Dendritic cell treated with granulocyte-macrophage colony-stimulating factor and Interleukin-4, amounts not matched to agents 40 ng/mL and 50 ng/mL, for 4 days (primary cell): ENCODE results near the gene PAH.

Experiments used
- H3K27ac Mint-ChIP-seq: one replicate; pipeline ENCODE4 v1.8.0; 2022; ENCODE audit warnings: mild to moderate bottlenecking, mixed read lengths
- H3K27me3 Mint-ChIP-seq: one replicate; pipeline ENCODE4 v1.8.0; 2022; ENCODE audit warnings: mild to moderate bottlenecking, mixed read lengths
- H3K36me3 Mint-ChIP-seq: one replicate; pipeline ENCODE4 v1.8.0; 2022; ENCODE audit warnings: low read depth, mixed read lengths
- H3K4me1 Mint-ChIP-seq: one replicate; pipeline ENCODE4 v1.8.0; 2022; ENCODE audit warnings: low read depth, mixed read lengths
- H3K4me3 Mint-ChIP-seq: one replicate; pipeline ENCODE4 v1.8.0; 2022; ENCODE audit warnings: mild to moderate bottlenecking, moderate library complexity, mixed read lengths
- H3K9me3 Mint-ChIP-seq: one replicate; pipeline ENCODE4 v1.8.0; 2022; ENCODE audit warnings: mixed read lengths
- intact Hi-C: fragments of 100-400 bp; cut with micrococcal nuclease; formaldehyde crosslinking; loops from one replicate; pipeline ENCODE4 v1.15.0; 2022

PAH gene

DNA sequence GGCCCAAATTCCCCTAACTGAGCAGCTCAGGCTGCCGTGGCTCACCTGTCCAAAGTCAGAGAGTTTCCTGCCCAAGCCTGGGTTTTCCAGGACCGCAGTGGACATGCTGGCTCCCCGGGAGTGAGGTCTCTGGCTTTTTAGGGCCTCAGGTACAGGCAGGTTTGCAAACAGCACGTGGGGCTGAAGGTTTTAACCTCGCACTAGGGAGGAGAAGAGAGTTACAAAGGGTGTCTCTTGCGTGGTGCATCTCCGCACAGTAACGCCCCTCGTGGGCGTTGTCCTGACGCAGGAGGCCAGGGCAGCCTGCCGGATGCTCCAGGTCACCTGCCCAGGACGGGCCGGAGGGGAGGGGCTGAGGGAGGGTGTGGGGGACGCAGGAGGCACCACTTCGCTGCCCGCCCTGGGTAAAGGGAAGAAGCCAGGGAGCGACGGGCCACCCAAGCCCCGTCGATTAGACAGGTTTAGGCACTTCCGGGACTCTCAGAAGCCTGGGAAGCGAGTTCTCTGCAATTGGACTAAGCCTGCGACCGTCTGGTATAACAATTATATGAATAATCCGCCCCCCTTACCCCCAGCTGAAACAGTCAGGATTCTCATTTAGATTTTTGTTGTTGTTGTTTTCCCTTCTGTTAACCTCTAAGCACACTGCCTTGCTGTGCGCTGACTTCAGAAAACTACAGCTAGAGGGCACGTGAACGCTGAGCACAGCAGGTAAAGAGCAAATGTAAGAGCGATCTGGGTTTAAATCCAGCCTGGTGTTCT is at the start of gene PAH:
TSS of gene PAH (minus strand) at position 219 of the 762 bp plus-strand sequence. CDS start at position 105, 114 bp downstream.
- intact Hi-C loops, result no loop called here
- Mint-ChIP-seq H3K9me3 (no peaks in the 10 kb centered on the region), H3K4me3 (no peak within 1 kb of the TSS), H3K27ac (no peak within 1 kb of the TSS), H3K36me3 (no peaks in the 10 kb centered on the region), H3K4me1 (no peaks in the 10 kb centered on the region), H3K27me3 (peaks cover 17% of the 10 kb centered on the region)

DNA sequence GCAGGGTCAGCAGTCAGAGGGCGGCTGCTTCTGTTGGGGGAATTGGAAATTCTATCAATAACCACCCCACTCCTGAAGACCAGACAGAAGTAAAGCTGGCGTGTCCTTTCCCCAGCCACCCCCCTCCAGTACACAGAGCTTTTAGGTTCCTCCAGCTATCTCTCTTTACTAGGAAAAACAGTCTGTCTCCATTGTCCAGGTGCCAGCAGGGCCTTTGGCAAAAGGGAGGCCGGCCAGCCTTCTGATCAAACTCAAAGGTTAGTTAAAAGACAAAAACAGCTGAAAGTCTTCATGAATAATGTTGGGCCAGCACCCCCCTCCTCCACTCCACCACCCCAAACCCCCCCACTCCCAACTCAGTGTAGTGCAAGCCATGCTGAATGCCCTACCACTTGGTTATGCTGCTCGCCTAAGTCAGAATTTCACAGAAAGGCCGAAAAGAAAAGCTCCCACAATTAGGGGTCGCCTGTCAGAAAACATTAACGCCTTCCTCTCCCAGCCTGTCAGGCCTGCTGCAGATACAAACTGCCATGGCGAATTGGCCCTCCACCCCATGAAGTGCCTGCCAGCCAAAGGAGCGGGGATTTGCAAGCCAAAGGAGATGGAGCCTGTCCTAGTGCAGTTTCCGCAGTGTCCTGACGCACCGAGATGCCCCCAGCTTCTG is 49.3 kb upstream of the PAH start:
- H3K9me3 Mint-ChIP-seq, result no peaks in the 10 kb centered on the region
- H3K4me3 Mint-ChIP-seq, result no peak overlapping the region
- H3K27ac Mint-ChIP-seq, result no peak overlapping the region
- intact Hi-C loops, result no loop called here
- H3K36me3 Mint-ChIP-seq, result no peaks in the 10 kb centered on the region
- peaks cover 62% of the 10 kb centered on the region for H3K27me3 Mint-ChIP-seq
- no peaks in the 10 kb centered on the region for H3K4me1 Mint-ChIP-seq

DNA sequence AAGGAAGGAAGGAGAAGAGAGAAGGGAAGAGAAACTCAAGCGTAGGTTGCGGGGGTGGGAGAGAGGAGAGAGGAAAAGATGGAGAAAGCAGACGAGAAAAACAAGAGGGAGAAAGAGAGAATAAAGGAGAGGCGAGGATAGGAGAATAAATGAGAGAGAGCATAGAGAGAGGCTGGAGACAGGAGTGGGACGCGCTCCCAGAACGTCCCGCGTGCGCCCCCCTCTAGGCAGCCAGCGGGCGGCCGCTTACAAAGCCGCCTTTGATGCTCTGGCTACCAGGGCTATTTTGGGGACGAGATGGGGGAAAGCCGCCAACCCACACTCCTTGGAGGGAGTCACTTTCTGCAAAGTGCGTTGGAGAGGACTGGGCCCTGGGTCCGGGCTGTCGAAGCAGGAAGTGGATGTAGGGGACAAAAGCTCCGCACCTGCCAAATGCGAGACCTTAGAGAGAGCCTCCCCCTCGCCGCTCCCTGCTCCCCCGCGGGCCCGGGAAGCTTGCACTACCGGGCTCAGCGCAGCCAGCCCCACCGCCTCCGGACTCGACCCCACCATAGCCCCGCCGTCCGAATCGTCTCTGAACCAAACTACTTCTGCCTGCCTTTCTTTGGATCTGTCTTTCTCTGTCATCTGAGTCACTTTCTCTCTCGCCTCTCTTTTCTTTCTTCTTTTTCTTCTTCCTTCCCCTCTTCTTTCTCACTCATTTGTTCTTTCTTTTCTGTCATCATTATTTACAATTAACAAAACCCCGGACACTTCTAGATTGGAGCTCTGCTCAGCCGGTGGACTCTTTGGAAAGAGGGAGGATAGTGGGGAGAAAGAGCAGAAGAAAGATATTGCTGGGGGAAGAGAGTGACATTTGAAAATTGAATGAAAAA is 48.5 kb upstream of the PAH start:
- Mint-ChIP-seq H3K4me3 (no peak overlapping the region), H3K9me3 (no peaks in the 10 kb centered on the region), H3K36me3 (no peaks in the 10 kb centered on the region), H3K27ac (no peak overlapping the region), H3K4me1 (no peaks in the 10 kb centered on the region), H3K27me3 (peaks cover 68% of the 10 kb centered on the region)
- intact Hi-C loops, result no loop called here

DNA sequence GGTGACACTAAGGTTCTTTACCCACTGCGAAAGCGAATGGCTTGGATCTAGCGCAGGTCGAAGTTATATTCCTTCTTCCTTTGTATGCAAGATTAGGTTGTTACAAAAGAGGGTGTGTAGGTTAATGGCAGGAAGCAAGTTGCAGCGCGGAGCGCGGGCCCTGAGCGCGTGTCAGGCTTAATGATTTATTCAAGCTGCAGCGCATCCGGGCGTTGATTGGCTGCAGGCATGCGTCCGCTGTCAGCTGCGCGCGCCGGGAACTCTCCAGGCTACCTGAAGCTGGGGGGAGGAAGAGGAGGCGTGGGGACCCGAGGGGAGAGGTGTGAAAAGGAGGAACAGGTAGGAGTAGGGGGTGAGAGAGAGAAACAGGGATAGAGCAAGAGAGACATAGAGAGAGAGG is 47.8 kb upstream of the PAH start:
- no peak overlapping the region for H3K4me3 Mint-ChIP-seq
- H3K27ac Mint-ChIP-seq, result no peak overlapping the region
- peaks cover 70% of the 10 kb centered on the region for H3K27me3 Mint-ChIP-seq
- H3K4me1 Mint-ChIP-seq, result no peaks in the 10 kb centered on the region
- H3K9me3 Mint-ChIP-seq, result no peaks in the 10 kb centered on the region
- no peaks in the 10 kb centered on the region for H3K36me3 Mint-ChIP-seq
- intact Hi-C loops, result no loop called here

DNA sequence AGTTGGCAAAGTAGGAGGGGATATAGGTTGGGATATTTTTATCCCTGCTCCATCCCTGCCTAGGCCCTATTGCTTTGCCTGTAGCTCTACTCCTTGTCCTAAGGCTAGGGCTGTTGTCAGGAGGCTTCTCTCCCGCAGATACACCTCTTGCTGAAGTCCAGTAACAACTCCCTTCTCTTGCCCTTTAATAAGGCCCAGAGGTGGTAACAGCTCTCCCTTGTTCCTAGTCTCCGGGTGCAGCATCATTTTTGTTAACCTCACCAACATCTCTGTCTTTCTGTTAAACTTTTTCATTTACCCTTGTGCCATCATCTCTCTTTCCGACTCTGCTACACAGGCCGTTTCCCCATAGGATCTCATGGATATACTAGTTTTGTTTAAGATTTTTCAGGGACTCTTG is 46.8 kb upstream of the PAH start:
- intact Hi-C loops, result no loop called here

DNA sequence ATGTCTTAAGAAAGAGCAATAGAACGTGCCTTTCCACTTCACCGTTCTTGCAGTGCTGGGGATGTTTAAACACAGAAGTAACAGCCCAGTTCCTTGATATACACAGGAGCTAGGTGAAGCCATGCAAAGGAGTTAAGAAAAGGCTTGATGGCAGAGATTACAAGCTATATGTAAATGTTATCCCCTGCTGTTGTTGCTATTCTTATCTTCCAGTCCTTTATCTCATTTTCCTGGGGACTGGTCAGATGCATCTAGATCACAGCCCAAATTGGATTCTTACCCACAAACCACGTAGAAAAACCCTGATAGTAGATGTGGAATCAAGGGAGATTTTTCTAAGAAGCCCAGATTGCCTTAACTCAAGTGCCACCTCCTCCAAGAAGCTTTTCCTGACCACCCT is 45.9 kb upstream of the PAH start:
- Mint-ChIP-seq H3K36me3 (no peaks in the 10 kb centered on the region), H3K27me3 (peaks cover 84% of the 10 kb centered on the region), H3K4me3 (no peak overlapping the region), H3K4me1 (peaks cover 3% of the 10 kb centered on the region), H3K9me3 (no peaks in the 10 kb centered on the region), H3K27ac (no peak overlapping the region)
- intact Hi-C loops, result no loop called here

More for the DNA sequence above, 46.8 kb upstream of the PAH start:
- Mint-ChIP-seq H3K36me3 (no peaks in the 10 kb centered on the region), H3K9me3 (no peaks in the 10 kb centered on the region), H3K4me1 (no peaks in the 10 kb centered on the region), H3K4me3 (no peak overlapping the region), H3K27ac (no peak overlapping the region), H3K27me3 (peaks cover 80% of the 10 kb centered on the region)

DNA sequence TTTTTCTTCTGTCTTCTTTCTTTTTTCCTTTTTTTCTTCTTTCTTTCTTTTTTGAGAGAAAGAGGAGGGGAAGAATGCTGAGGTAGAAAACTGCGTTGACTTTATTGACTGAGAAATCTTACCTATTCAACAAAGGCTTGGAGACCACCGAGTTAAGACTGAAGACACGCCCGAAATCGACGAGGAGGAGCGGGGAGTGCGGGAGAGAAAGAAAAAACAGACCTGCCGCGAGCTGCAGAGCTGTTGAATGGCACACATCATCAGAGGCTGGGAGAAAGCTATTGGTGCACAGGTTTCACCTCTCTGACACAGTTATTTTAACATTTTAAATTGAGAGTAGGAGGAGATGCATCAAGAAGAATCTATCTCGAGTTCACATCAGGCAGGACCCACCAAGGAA is 45.5 kb upstream of the PAH start:
- Mint-ChIP-seq H3K27ac (no peak overlapping the region), H3K4me3 (no peak overlapping the region), H3K36me3 (no peaks in the 10 kb centered on the region), H3K27me3 (peaks cover 86% of the 10 kb centered on the region), H3K4me1 (peaks cover 7% of the 10 kb centered on the region), H3K9me3 (no peaks in the 10 kb centered on the region)
- intact Hi-C loops, result no loop called here

DNA sequence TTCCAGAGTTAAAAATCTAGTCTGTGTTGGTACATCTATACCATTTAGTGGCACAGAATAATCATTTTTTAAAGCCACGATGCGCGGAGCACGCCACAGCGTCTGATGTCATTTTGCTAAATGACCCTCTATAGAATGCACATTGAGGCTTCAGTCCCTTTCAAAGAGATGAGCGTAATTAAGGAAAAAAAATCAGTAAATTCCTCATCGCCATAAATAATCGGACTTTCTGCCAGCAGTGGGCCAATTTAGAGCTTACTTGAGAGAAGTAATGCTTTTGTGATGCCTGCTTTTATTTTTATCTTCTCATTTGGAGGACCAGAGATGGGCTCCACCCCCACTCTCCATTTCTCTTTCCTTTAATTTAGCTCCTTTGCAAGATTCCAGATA is 44.4 kb upstream of the PAH start:
- Mint-ChIP-seq H3K36me3 (no peaks in the 10 kb centered on the region), H3K27ac (no peak overlapping the region), H3K4me1 (peaks cover 12% of the 10 kb centered on the region), H3K27me3 (peaks cover 93% of the 10 kb centered on the region), H3K4me3 (no peak overlapping the region), H3K9me3 (no peaks in the 10 kb centered on the region)
- intact Hi-C loops, result no loop called here

DNA sequence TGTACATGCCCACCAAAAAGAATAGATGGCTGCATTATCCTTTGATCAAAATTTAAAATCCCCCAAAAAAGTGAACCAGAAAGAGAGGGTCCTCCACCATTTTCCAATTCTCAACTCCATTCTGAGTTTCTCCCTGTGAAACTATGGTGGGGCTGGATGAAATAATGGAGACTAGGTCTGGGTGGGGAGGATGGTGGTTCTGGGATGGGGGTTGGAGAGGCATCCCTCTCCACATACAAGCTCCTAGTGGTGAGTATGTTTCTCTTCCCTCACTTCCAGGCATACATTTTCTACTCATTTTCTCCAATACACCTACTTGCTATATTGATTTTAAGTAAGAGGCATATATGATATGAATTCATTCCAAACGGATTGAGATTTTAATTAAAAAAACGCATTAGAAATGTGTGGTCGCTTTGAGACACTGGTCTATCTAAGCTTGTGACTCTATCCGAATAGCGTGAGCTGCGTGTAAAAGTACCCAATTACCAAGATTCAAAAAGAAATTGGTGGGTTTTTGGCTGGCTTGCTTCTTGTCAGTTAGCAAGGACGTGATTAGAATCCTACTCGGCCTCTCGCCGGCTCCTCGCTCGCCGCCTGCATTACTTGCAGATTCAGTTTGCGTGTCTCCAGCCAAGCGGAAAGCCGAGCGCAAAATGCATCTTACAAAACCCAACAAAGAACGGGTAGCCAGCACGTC is 43.9 kb upstream of the PAH start:
- Mint-ChIP-seq H3K27ac (no peak overlapping the region), H3K4me1 (peaks cover 12% of the 10 kb centered on the region), H3K4me3 (no peak overlapping the region), H3K9me3 (no peaks in the 10 kb centered on the region), H3K27me3 (peaks cover 92% of the 10 kb centered on the region), H3K36me3 (no peaks in the 10 kb centered on the region)
- intact Hi-C loops, result no loop called here

DNA sequence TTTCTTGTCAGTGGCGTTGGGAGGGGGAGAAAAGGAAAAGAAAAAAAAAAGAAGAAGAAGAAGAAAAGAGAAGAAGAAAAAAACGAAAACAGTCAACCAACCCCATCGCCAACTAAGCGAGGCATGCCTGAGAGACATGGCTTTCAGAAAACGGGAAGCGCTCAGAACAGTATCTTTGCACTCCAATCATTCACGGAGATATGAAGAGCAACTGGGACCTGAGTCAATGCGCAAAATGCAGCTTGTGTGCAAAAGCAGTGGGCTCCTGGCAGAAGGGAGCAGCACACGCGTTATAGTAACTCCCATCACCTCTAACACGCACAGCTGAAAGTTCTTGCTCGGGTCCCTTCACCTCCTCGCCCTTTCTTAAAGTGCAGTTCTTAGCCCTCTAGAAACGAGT is 42.3 kb upstream of the PAH start:
- H3K27me3 Mint-ChIP-seq, result peaks cover 92% of the 10 kb centered on the region
- H3K9me3 Mint-ChIP-seq, result no peaks in the 10 kb centered on the region
- no peak overlapping the region for H3K4me3 Mint-ChIP-seq
- H3K4me1 Mint-ChIP-seq, result peaks cover 12% of the 10 kb centered on the region
- H3K27ac Mint-ChIP-seq, result no peak overlapping the region
- intact Hi-C loops, result no loop called here
- H3K36me3 Mint-ChIP-seq, result no peaks in the 10 kb centered on the region

DNA sequence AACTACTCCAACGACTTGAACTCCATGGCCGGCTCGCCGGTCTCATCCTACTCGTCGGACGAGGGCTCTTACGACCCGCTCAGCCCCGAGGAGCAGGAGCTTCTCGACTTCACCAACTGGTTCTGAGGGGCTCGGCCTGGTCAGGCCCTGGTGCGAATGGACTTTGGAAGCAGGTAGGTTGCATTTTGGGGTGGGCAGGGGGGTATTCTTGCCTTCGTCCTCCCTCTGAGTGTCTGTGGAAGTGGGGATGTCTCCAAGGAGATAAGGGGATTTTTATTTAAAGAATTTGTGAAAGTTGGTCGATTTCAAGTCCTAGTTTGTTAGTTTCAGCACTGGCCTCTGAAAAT is 41.8 kb upstream of the PAH start:
- H3K27me3 Mint-ChIP-seq, result peaks cover 92% of the 10 kb centered on the region
- H3K4me1 Mint-ChIP-seq, result peaks cover 12% of the 10 kb centered on the region
- no peaks in the 10 kb centered on the region for H3K36me3 Mint-ChIP-seq
- intact Hi-C loops, result no loop called here
- H3K9me3 Mint-ChIP-seq, result no peaks in the 10 kb centered on the region
- no peak overlapping the region for H3K4me3 Mint-ChIP-seq
- no peak overlapping the region for H3K27ac Mint-ChIP-seq

DNA sequence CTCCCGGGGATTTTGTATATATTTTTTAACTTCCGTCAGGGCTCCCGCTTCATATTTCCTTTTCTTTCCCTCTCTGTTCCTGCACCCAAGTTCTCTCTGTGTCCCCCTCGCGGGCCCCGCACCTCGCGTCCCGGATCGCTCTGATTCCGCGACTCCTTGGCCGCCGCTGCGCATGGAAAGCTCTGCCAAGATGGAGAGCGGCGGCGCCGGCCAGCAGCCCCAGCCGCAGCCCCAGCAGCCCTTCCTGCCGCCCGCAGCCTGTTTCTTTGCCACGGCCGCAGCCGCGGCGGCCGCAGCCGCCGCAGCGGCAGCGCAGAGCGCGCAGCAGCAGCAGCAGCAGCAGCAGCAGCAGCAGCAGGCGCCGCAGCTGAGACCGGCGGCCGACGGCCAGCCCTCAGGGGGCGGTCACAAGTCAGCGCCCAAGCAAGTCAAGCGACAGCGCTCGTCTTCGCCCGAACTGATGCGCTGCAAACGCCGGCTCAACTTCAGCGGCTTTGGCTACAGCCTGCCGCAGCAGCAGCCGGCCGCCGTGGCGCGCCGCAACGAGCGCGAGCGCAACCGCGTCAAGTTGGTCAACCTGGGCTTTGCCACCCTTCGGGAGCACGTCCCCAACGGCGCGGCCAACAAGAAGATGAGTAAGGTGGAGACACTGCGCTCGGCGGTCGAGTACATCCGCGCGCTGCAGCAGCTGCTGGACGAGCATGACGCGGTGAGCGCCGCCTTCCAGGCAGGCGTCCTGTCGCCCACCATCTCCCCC is 41.2 kb upstream of the PAH start:
- Mint-ChIP-seq H3K27ac (no peak overlapping the region), H3K9me3 (no peaks in the 10 kb centered on the region), H3K27me3 (peaks cover 92% of the 10 kb centered on the region), H3K4me1 (peaks cover 12% of the 10 kb centered on the region), H3K36me3 (no peaks in the 10 kb centered on the region), H3K4me3 (peak overlapping the region; percentile 53)
- intact Hi-C loops, result no loop called here

DNA sequence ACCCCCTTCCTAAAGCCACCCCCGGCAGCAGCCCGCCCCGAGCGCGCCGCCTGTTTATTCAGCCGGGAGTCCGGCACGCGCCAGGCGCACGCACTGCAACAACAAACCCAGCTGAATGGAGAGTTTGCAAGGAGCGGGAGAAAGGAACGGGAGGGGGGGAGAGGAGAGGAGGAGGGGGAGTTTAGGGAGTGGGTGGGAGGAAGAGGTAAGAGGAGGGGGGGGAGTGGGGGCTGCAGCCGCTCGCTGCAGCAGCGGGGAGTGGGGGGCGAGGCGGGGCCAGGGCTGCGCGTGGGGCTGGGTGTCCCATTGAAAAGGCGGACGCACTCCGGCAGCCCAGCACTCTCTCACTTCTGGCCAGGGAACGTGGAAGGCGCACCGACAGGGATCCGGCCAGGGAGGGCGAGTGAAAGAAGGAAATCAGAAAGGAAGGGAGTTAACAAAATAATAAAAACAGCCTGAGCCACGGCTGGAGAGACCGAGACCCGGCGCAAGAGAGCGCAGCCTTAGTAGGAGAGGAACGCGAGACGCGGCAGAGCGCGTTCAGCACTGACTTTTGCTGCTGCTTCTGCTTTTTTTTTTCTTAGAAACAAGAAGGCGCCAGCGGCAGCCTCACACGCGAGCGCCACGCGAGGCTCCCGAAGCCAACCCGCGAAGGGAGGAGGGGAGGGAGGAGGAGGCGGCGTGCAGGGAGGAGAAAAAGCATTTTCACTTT is 40.5 kb upstream of the PAH start, which contains the start of gene ASCL1:
TSS of gene ASCL1 (plus strand) at position 336 of the 712 bp plus-strand sequence. CDS start 571 bp downstream, outside the sequence.
- Mint-ChIP-seq H3K4me3 (peak within 1 kb of the TSS; percentile 53), H3K27ac (no peak within 1 kb of the TSS), H3K36me3 (no peaks in the 10 kb centered on the region), H3K9me3 (no peaks in the 10 kb centered on the region), H3K4me1 (peaks cover 12% of the 10 kb centered on the region), H3K27me3 (peaks cover 89% of the 10 kb centered on the region)
- intact Hi-C loops, result no loop called here
